Measurements from ENCODE around the gene GORASP2. TPM values are rescaled to one million over a fixed set of nuclear protein-coding genes. Genes with fewer than 3 reads are reported as not detected.

Gene GORASP2
- total RNA-seq, 1 donor from 2014 or later, result 67.1 TPM

- Mint-ChIP-seq H3K4me1 (peaks cover 27% of the 10 kb centered on the region), H3K27me3 (ENCODE audit: insufficient read depth, low read depth) (peaks cover 2% of the 10 kb centered on the region), H3K36me3 (peaks cover 2% of the 10 kb centered on the region), H3K27ac (peak overlapping the region; percentile 89), H3K9me3 (peaks cover 5% of the 10 kb centered on the region), H3K4me3 (peak overlapping the region; percentile 91)
- peak overlapping the region; percentile 72 for H3K9ac ChIP-seq
- peak overlapping the region; percentile 87 for H3K4me2 ChIP-seq
- DNase-seq (ENCODE audit: low spot score), result peak; percentile 44
- peaks cover 29% of the 10 kb centered on the region for H3K4me1 ChIP-seq
- H3K79me2 ChIP-seq (ENCODE audit: low read depth), result peaks cover 70% of the 10 kb centered on the region
- no peaks in the 10 kb centered on the region for H3K9me3 ChIP-seq (ENCODE audit: low read depth)
- no peaks in the 10 kb centered on the region for H3K36me3 ChIP-seq
- TF ChIP-seq EZH2phosphoT487 (IDR thresholded peaks at IDR 0.05) (no peak), CTCF (IDR thresholded peaks at IDR 0.05) (no peak), EZH2 (IDR thresholded peaks at IDR 0.05) (no peak)
- no peak overlapping the region for H2AFZ ChIP-seq (replicated peaks)
- peak overlapping the region; percentile 73 for H3K4me3 ChIP-seq
- no peaks in the 10 kb centered on the region for H3K27me3 ChIP-seq
- peak overlapping the region; percentile 87 for H3K27ac ChIP-seq
- H4K20me1 ChIP-seq (ENCODE audit: low read depth), result peaks cover 56% of the 10 kb centered on the region
- peaks cover 24% of the 10 kb centered on the region for H3F3A ChIP-seq (ENCODE audit: low read depth)
Observed at GRCh38 chr2:170930131-170930990, 1.3 kb downstream of the GORASP2 start.

DNA sequence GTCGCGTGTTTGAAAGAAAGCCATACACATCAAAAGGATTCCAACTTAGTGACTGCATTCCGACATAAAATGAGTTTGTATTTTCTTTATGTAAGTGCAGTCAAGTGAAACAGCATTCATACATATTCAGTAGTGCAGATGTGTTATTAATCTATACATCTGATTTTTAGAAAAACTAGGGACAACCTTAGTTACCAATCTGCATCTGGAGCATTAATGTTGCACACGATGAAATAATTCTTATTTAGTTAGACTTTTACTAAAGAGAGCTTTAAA lies 1.9 kb downstream of the GORASP2 start:
- H3K4me3 ChIP-seq, result peak overlapping the region; percentile 73
- Mint-ChIP-seq H3K9me3 (peaks cover 5% of the 10 kb centered on the region), H3K27me3 (ENCODE audit: insufficient read depth, low read depth) (peaks cover 2% of the 10 kb centered on the region), H3K36me3 (peaks cover 2% of the 10 kb centered on the region), H3K4me1 (peaks cover 29% of the 10 kb centered on the region), H3K27ac (peak overlapping the region; percentile 89), H3K4me3 (peak overlapping the region; percentile 91)
- peaks cover 29% of the 10 kb centered on the region for H3K4me1 ChIP-seq
- H3K9me3 ChIP-seq (ENCODE audit: low read depth), result no peaks in the 10 kb centered on the region
- H3K27ac ChIP-seq, result no peak overlapping the region
- H3F3A ChIP-seq (ENCODE audit: low read depth), result peaks cover 24% of the 10 kb centered on the region
- H3K36me3 ChIP-seq, result no peaks in the 10 kb centered on the region
- H3K79me2 ChIP-seq (ENCODE audit: low read depth), result peaks cover 76% of the 10 kb centered on the region
- peak overlapping the region; percentile 87 for H3K4me2 ChIP-seq
- TF ChIP-seq CTCF (IDR thresholded peaks at IDR 0.05) (no peak), EZH2 (IDR thresholded peaks at IDR 0.05) (no peak), EZH2phosphoT487 (IDR thresholded peaks at IDR 0.05) (no peak)
- H3K27me3 ChIP-seq, result no peaks in the 10 kb centered on the region
- peaks cover 62% of the 10 kb centered on the region for H4K20me1 ChIP-seq (ENCODE audit: low read depth)
- DNase-seq (ENCODE audit: low spot score), result peak; percentile 21
- H3K9ac ChIP-seq, result peak overlapping the region; percentile 72
- no peak overlapping the region for H2AFZ ChIP-seq (replicated peaks)

DNA sequence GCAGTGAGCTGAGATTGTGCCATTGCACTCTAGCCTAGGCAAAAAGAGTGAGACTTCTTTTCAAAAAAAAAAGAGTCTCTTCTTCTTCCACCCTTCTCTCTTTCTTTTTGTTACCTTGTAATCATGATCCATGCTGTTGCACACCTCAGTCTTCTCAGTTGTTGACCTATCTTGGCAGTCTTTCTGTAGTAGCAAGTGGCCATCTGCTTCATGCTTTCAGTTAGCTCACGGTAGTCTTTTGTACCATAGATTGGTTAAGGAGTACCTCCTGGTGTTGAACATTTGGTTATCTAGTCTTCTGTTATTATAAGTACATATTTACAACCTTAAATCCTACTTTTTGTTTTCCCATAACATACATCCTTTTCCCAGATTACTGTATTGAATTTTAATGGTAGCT lies 3.1 kb downstream of the GORASP2 start:
- TF ChIP-seq CTCF (IDR thresholded peaks at IDR 0.05) (no peak), EZH2 (IDR thresholded peaks at IDR 0.05) (no peak), EZH2phosphoT487 (IDR thresholded peaks at IDR 0.05) (no peak)
- peaks cover 29% of the 10 kb centered on the region for H3K4me1 ChIP-seq
- peak overlapping the region; percentile 22 for H3K9ac ChIP-seq
- no peak overlapping the region for H2AFZ ChIP-seq (replicated peaks)
- no peaks in the 10 kb centered on the region for H3K27me3 ChIP-seq
- no peak overlapping the region for H3K4me3 ChIP-seq
- H3K36me3 ChIP-seq, result no peaks in the 10 kb centered on the region
- H3K9me3 Mint-ChIP-seq, result no peaks in the 10 kb centered on the region
- peaks cover 2% of the 10 kb centered on the region for H3K36me3 Mint-ChIP-seq
- no peak overlapping the region for H3K27ac Mint-ChIP-seq
- peak overlapping the region; percentile 30 for H3K4me3 Mint-ChIP-seq
- no peaks in the 10 kb centered on the region for H3K27me3 Mint-ChIP-seq (ENCODE audit: insufficient read depth, low read depth)
- peaks cover 74% of the 10 kb centered on the region for H4K20me1 ChIP-seq (ENCODE audit: low read depth)
- H3K4me1 Mint-ChIP-seq, result peaks cover 29% of the 10 kb centered on the region
- no peak overlapping the region for H3K4me2 ChIP-seq
- H3K9me3 ChIP-seq (ENCODE audit: low read depth), result no peaks in the 10 kb centered on the region
- H3K79me2 ChIP-seq (ENCODE audit: low read depth), result peaks cover 88% of the 10 kb centered on the region
- DNase-seq (ENCODE audit: low spot score), result no peak
- H3K27ac ChIP-seq, result no peak overlapping the region
- H3F3A ChIP-seq (ENCODE audit: low read depth), result peaks cover 24% of the 10 kb centered on the region

All from neural progenitor cell (in vitro differentiated cells).